Endothelial cell of umbilical vein (primary cell): ENCODE measurements around the gene PIGZ. TPM values are rescaled to one million over a fixed set of nuclear protein-coding genes. Genes with fewer than 3 reads are reported as not detected.

Experiments used
- BruUV-seq: library from RNA; stranded (reverse); fragments of 400-500 nt; replicated peaks from 2 replicates; lab custom pipeline; 2021; lab: Mats Ljungman, UMichigan
- CTCF ChIA-PET: fragments of 300-600, 350-600 bp; sonication (Branson Sonifier 250); formaldehyde crosslinking; loops from one replicate; lab custom pipeline; 2021; ENCODE audit warnings: antibody characterized with exemption, inconsistent platforms; lab: Charles Lee
- POLR2A ChIA-PET: fragments of 300-600, 350-600 bp; sonication (Branson Sonifier 250); formaldehyde crosslinking; loops from one replicate; lab custom pipeline; 2021; ENCODE audit warnings: antibody characterized with exemption, inconsistent platforms; lab: Charles Lee
- DNase-seq: peaks from one replicate; pipeline ENCODE4 v3.0.0-alpha.2; 2011; ENCODE audit warnings: low read depth, low spot score
- FAIRE-seq: peaks from 2 replicates; lab custom pipeline; 2011; peaks lifted over from hg19 to GRCh38; lab: Jason Lieb, UNC
- H2AFZ ChIP-seq: 2 replicates; pipeline ENCODE4 v1.6.0; 2012; ENCODE audit warnings: low read depth, low read length, control low read depth, inconsistent platforms
- H3K27ac ChIP-seq: 2 replicates; pipeline ENCODE4 v1.5.1; 2011; ENCODE audit warnings: low read depth, mild to moderate bottlenecking, control low read depth, low read length, moderate library complexity; ENCODE audit not compliant: insufficient read depth
- H3K27me3 ChIP-seq, 2 experiments: 2 replicates each; pipeline versions ENCODE4 v1.6.0 to v1.6.1; 2011; ENCODE audit warnings: low read length in 2 of 2, mixed read lengths in 1 of 2; ENCODE audit not compliant: control insufficient read depth in 2 of 2, insufficient read depth in 2 of 2
- H3K36me3 ChIP-seq, 2 experiments: 2 replicates in 1 of 2; 3 replicates in 1 of 2; pipeline ENCODE4 v1.5.1; 2011; ENCODE audit warnings: low read length in 2 of 2, mild to moderate bottlenecking in 1 of 2, moderate library complexity in 1 of 2; ENCODE audit not compliant: control insufficient read depth in 2 of 2, insufficient read depth in 2 of 2; ENCODE audit errors: extremely low read depth in 1 of 2
- H3K4me1 ChIP-seq: 3 replicates; pipeline ENCODE4 v1.5.1; 2011; ENCODE audit warnings: mild to moderate bottlenecking, low read length; ENCODE audit not compliant: control insufficient read depth, insufficient read depth; ENCODE audit errors: extremely low read depth
- H3K4me2 ChIP-seq: 2 replicates; pipeline ENCODE4 v1.6.1; 2011; ENCODE audit warnings: low read length, control low read depth, mixed read lengths; ENCODE audit not compliant: insufficient read depth
- H3K4me3 ChIP-seq, 3 experiments: fragments of 200-600 bp in 1 of 3; sonication (generic), shearing (Covaris generic) in 1 of 3; replicated peaks in 1 of 3; 2 replicates each; pipeline ENCODE4 v1.5.1; 2011 to 2016; ENCODE audit warnings: control low read depth in 3 of 3, low read length in 3 of 3, mild to moderate bottlenecking in 2 of 3, inconsistent platforms in 1 of 3, low read depth in 1 of 3, moderate library complexity in 1 of 3; ENCODE audit not compliant: insufficient read depth in 1 of 3
- H3K79me2 ChIP-seq: 2 replicates; pipeline ENCODE4 v1.6.0; 2012; ENCODE audit warnings: low read length, inconsistent platforms; ENCODE audit not compliant: control insufficient read depth, insufficient read depth
- H3K9ac ChIP-seq: replicated peaks from 2 replicates; pipeline ENCODE3; 2011; ENCODE audit warnings: low read length, control low read depth; ENCODE audit not compliant: insufficient read depth; ENCODE audit errors: extremely low read depth
- H3K9me1 ChIP-seq: replicated peaks from 3 replicates; pipeline ENCODE4 v1.6.0; 2011; ENCODE audit warnings: mild to moderate bottlenecking, low read length; ENCODE audit not compliant: control insufficient read depth, insufficient read depth; ENCODE audit errors: extremely low read depth
- H3K9me3 ChIP-seq: replicated peaks from 2 replicates; pipeline ENCODE4 v1.5.1; 2012; ENCODE audit warnings: low read length, inconsistent platforms; ENCODE audit not compliant: control insufficient read depth, insufficient read depth
- H4K20me1 ChIP-seq: replicated peaks from 2 replicates; pipeline ENCODE3; 2011; ENCODE audit warnings: mild to moderate bottlenecking, low read length; ENCODE audit not compliant: control insufficient read depth, insufficient read depth; ENCODE audit errors: extremely low read depth
- EZH2 ChIP-seq: IDR thresholded peaks from 2 replicates; pipeline ENCODE4 v1.6.1; 2012; ENCODE audit warnings: borderline replicate concordance, low read depth, mild to moderate bottlenecking, moderate library complexity, low read length, inconsistent platforms; ENCODE audit not compliant: severe bottlenecking
- JUN ChIP-seq: IDR thresholded peaks from 2 replicates; pipeline ENCODE4 v1.6.1; 2011; ENCODE audit warnings: borderline replicate concordance, low read depth; ENCODE audit not compliant: insufficient read length, insufficient read depth
- dilution Hi-C: fragments of 300-500 bp; cut with MboI; formaldehyde crosslinking; loops from one replicate; pipeline ENCODE4 v1.15.0; 2019; ENCODE audit warnings: low sequenced_read_pairs; ENCODE audit not compliant: extremely low pct_ligation_motif_present
- intact Hi-C: fragments of 100-400 bp; cut with micrococcal nuclease; formaldehyde crosslinking; loops from one replicate; pipeline ENCODE4 v1.10.0; 2022
- polyA plus RNA-seq, 4 experiments: library from polyadenylated mRNA; depleted of rRNA in 3 of 4; stranded (reverse) in 3 of 4; unstranded in 1 of 4; fragments of >200 nt; gene quantifications; 2 replicates each; pipeline versions ENCODE4 v1.2.1 to v1.2.3, GENCODE V29; 2011 to 2012; ENCODE audit warnings: missing spikeins in 1 of 4
- total RNA-seq: library from RNA; stranded (reverse); gene quantifications from 2 replicates; pipeline ENCODE4 v1.2.3, GENCODE V29; 2021
- TF ChIP-seq, protein P1 (sequence below), 2 donors: IDR thresholded peaks; 1 replicate in 1 of 2; 2 replicates in 1 of 2; pipeline ENCODE4 v1.5.1; 2011; ENCODE audit warnings: low read length in 2 of 2, mild to moderate bottlenecking in 2 of 2, moderate library complexity in 2 of 2, control low read depth in 1 of 2, inconsistent platforms in 1 of 2, low read depth in 1 of 2; ENCODE audit not compliant: insufficient read depth in 1 of 2; ENCODE audit errors: extremely low read depth in 1 of 2

The PIGZ gene
- total and polyA plus RNA-seq, 2 donors (not counting 3 experiments of a cell fraction or from before 2014, with no cell fraction given): 6.0 to 6.5 TPM

DNA sequence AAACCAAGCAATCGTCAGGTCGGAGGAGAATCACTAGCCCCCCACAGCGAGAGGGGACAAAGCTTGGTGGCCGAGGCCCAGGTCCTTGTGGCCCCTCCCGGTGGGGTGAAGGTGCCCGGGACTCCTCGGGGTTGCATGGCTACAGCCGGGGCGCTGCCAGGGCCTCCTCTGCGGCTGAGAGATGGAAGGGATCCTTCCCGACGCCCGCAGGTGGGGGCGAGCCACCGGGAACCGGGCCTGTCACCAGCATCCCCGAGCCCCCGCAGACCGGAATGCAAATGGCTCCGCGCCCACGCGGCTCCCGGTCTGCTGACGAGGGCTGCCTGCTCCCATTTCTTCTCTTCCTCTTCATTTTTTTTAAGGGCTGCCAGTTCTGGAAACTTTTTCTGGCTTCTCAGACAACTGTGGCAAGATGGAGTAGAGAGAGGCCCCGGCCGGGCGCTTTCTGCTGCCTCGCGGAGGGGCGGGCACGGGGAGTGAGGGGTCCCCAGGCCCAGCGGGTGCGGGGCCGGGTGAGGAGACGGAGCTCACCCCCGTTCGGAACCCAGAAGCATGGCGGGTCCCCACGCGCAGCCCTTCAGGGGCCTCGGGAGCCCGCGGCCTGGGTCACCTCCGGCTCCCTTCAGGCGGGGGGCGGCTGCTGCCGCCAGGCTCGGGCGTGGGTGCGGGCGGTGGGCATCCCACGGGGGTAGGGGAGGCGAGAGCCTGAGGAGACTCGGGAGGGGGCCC, 33.5 kb upstream of the PIGZ start:
- Histone ChIP-seq H4K20me1 (no peaks in the 10 kb centered on the region), H3K9ac (peak overlapping the region; percentile 56), H3K36me3 (no peaks in the 10 kb centered on the region), H3K27me3 (no peaks in the 10 kb centered on the region), H3K9me1 (no peaks in the 10 kb centered on the region), H3K4me2 (peak overlapping the region; percentile 42), H3K9me3 (no peaks in the 10 kb centered on the region), H2AFZ (peak overlapping the region; percentile 87), H3K27ac (no peak overlapping the region), H3K4me3 (peak overlapping the region; percentile 17 to 61 (median 24)), H3K79me2 (no peaks in the 10 kb centered on the region), H3K4me1 (peaks cover 2% of the 10 kb centered on the region)
- CTCF ChIA-PET: interaction anchor here (0.6 to 4.6 kb wide), 8 partner anchors 8 to 597 kb away, joined by 3 to 40 read pairs (median 6); partner anchors contain the start of gene MELTF
- DNase-seq (no peak), FAIRE-seq (no peak)
- dilution Hi-C loops (no loop called here), intact Hi-C loops (loop anchor here (1.0 to 10.0 kb wide), 3 partner anchors 29 to 513 kb away; no protein-coding TSS in a partner anchor)
- TSS peak; percentile 17 for BruUV-seq
- POLR2A ChIA-PET: interaction anchor here (1.4 kb wide), 1 partner anchor 9 kb away, joined by 3 read pairs; no protein-coding TSS in a partner anchor
- TF ChIP-seq, protein P1, sequence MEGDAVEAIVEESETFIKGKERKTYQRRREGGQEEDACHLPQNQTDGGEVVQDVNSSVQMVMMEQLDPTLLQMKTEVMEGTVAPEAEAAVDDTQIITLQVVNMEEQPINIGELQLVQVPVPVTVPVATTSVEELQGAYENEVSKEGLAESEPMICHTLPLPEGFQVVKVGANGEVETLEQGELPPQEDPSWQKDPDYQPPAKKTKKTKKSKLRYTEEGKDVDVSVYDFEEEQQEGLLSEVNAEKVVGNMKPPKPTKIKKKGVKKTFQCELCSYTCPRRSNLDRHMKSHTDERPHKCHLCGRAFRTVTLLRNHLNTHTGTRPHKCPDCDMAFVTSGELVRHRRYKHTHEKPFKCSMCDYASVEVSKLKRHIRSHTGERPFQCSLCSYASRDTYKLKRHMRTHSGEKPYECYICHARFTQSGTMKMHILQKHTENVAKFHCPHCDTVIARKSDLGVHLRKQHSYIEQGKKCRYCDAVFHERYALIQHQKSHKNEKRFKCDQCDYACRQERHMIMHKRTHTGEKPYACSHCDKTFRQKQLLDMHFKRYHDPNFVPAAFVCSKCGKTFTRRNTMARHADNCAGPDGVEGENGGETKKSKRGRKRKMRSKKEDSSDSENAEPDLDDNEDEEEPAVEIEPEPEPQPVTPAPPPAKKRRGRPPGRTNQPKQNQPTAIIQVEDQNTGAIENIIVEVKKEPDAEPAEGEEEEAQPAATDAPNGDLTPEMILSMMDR (IDR thresholded peaks at IDR 0.05; ENCODE audit: extremely low read depth in 1 of 2, insufficient read depth in 1 of 2, low read depth in 1 of 2, low read length in 2 of 2): no peak
- TF ChIP-seq EZH2: no peak
- no peak for TF ChIP-seq JUN
